Adrenal gland (tissue), 12 donors: ENCODE results near the gene MBTD1. TPM values are rescaled to one million over a fixed set of nuclear protein-coding genes. Genes with fewer than 3 reads are reported as not detected.

ENCODE experiments used
- DNase-seq, 7 donors: peaks; one replicate each; pipeline ENCODE4 v3.0.0-alpha.2; 2019 to 2020
- H3K27ac ChIP-seq, 5 donors: fragments of 200-600 bp; sonication (generic) in 4 of 5; 1 replicate in 3 of 5; 2 replicates in 2 of 5; pipeline versions ENCODE4 v1.5.1 to v1.8.0; 2016 to 2020; ENCODE audit warnings: mild to moderate bottlenecking in 1 of 5
- H3K27me3 ChIP-seq: fragments of 200-600 bp; 2 replicates; pipeline ENCODE4 v1.8.0; 2021
- H3K36me3 ChIP-seq, 2 donors: fragments of 200-600 bp; replicated peaks in 1 of 2; 1 replicate in 1 of 2; 2 replicates in 1 of 2; pipeline versions ENCODE4 v1.5.1 to v1.8.0; 2018 to 2022
- H3K4me1 ChIP-seq, 2 donors: fragments of 200-600 bp; replicated peaks in 1 of 2; 1 replicate in 1 of 2; 2 replicates in 1 of 2; pipeline versions ENCODE4 v1.5.1 to v1.8.0; 2018 to 2021
- H3K4me3 ChIP-seq, 4 donors: fragments of 200-600 bp; sonication (generic) in 3 of 4; one replicate each; pipeline ENCODE4 v1.5.1; 2016 to 2018
- H3K9me3 ChIP-seq, 3 donors: fragments of 200-600 bp; sonication (generic) in 1 of 3; replicated peaks in 1 of 3; 1 replicate in 2 of 3; 2 replicates in 1 of 3; pipeline versions ENCODE4 v1.5.1 to v1.8.0; 2016 to 2021
- CTCF ChIP-seq, 6 experiments: fragments of 450-650 bp in 4 of 6; fragments of 200-600 bp in 2 of 6; sonication (generic) in 1 of 6; IDR thresholded peaks; 1 replicate in 5 of 6; 2 replicates in 1 of 6; pipeline versions ENCODE4 v1.5.1 to v1.8.0; 2016 to 2021; ENCODE audit warnings: antibody characterized with exemption in 6 of 6, mild to moderate bottlenecking in 2 of 6, moderate library complexity in 1 of 6
- POLR2A ChIP-seq, 2 donors: fragments of 450-650 bp; IDR thresholded peaks; one replicate each; pipeline ENCODE4 v1.6.1; 2017; ENCODE audit warnings: antibody characterized with exemption in 2 of 2, mild to moderate bottlenecking in 2 of 2, moderate library complexity in 1 of 2
- whole genome bisulfite sequencing, 4 donors: extraction: QIAGEN DNeasy Blood & Tissue Kit in 2 of 4; methylation state at CpG; one replicate each; pipeline versions ENCODE4 v1.1.5 to v1.1.7; 2013 to 2017; 5-methylcytosine and 5-hydroxymethylcytosine counted together
- intact Hi-C, 2 donors: fragments of 100-400 bp; cut with DNase I; formaldehyde crosslinking; loops; one replicate each; pipeline versions ENCODE4 v1.14.1 to v1.15.0; 2022 to 2023
- polyA plus RNA-seq, 3 donors: library from polyadenylated mRNA; stranded (reverse); fragments of 200-250 nt in 2 of 3; fragments of 350-450 nt in 1 of 3; fragmentation: Illumina TruSeq in 1 of 3; extraction: RNeasy Lipid Tissue Mini Kit (QIAGEN cat#74804) in 1 of 3; gene quantifications; one replicate each; pipeline ENCODE4 v1.2.3, GENCODE V29; 2013 to 2014
- total RNA-seq, 9 donors: library from RNA; depleted of rRNA in 4 of 9; stranded (reverse); fragments of >200 nt in 4 of 9; fragments of 120-200 nt in 1 of 9; fragmentation: NEBNext Ultra II Directional in 1 of 9; extraction: Animal tissue kit (Norgen Biotek cat#: 25700) in 1 of 9; gene quantifications; one replicate each; pipeline versions ENCODE4 v1.1.0 to v1.2.4, GENCODE V29; 2013 to 2023
- donor health status: healthy with polysubstance abuse.
- donor health status: Bipolar disorder and iron deficiency.
- donor health status: DM: yes; HTN: yes; CAD: no.
- donor health status: DM: no; HTN: no; CAD: no.
- donor health status: DM: no; HTN: no; CAD: no.
- donor health status: DM: yes; HTN: yes; CAD: no.

The MBTD1 gene
- total and polyA plus RNA-seq, 12 donors = 5.5 to 20.0 (median 10.3) TPM

- WGBS, 4 donors = 87 to 91% (median 87%) methylated on average over 2 of the region's 2 CpGs
- no peak for DNase-seq
- no peaks in the 10 kb centered on the region for H3K27me3 ChIP-seq
- H3K27ac ChIP-seq = no peak overlapping the region
- no peak for TF ChIP-seq CTCF (IDR thresholded peaks at IDR 0.05)
- TF ChIP-seq POLR2A (IDR thresholded peaks at IDR 0.05) = no peak
- H3K4me3 ChIP-seq = no peak overlapping the region
- H3K36me3 ChIP-seq = peaks cover 0 to 58% of the 10 kb centered on the region in 2 donors
- intact Hi-C loops = no loop called here
- H3K9me3 ChIP-seq = no peaks in the 10 kb centered on the region
- H3K4me1 ChIP-seq = no peaks in the 10 kb centered on the region
Measured at GRCh38 chr17:51191895-51192294, 68.0 kb downstream of the MBTD1 start.

- Histone ChIP-seq H3K9me3 (no peaks in the 10 kb centered on the region), H3K4me1 (no peaks in the 10 kb centered on the region), H3K4me3 (no peak overlapping the region), H3K36me3 (peaks cover 0 to 55% of the 10 kb centered on the region in 2 donors), H3K27ac (peak overlapping the region in 1 of 5 donors; percentile 7), H3K27me3 (no peaks in the 10 kb centered on the region)
- TF ChIP-seq POLR2A (IDR thresholded peaks at IDR 0.05) (no peak), CTCF (IDR thresholded peaks at IDR 0.05) (no peak)
- 75 to 88% (median 75%) methylated on average over 1 of the region's 1 CpG for WGBS, 4 donors
- intact Hi-C loops = no loop called here
- no peak for DNase-seq
Measured at GRCh38 chr17:51189628-51190027, 70.2 kb downstream of the MBTD1 start.

GRCh38 chr17:51189162-51189561, 70.7 kb downstream of the MBTD1 start:
- H3K4me3 ChIP-seq = no peak overlapping the region
- intact Hi-C loops = no loop called here
- no peak for TF ChIP-seq POLR2A (IDR thresholded peaks at IDR 0.05)
- no peak for TF ChIP-seq CTCF (IDR thresholded peaks at IDR 0.05)
- DNase-seq = no peak
- peak overlapping the region in 1 of 5 donors; percentile 7 for H3K27ac ChIP-seq
- H3K9me3 ChIP-seq = no peaks in the 10 kb centered on the region
- no peaks in the 10 kb centered on the region for H3K27me3 ChIP-seq
- peaks cover 0 to 59% of the 10 kb centered on the region in 2 donors for H3K36me3 ChIP-seq
- no peaks in the 10 kb centered on the region for H3K4me1 ChIP-seq

- intact Hi-C loops = no loop called here
- TF ChIP-seq POLR2A (IDR thresholded peaks at IDR 0.05) (no peak), CTCF (IDR thresholded peaks at IDR 0.05) (no peak)
- Histone ChIP-seq H3K36me3 (peaks cover 0 to 60% of the 10 kb centered on the region in 2 donors), H3K9me3 (no peaks in the 10 kb centered on the region), H3K4me3 (no peak overlapping the region), H3K4me1 (no peaks in the 10 kb centered on the region), H3K27me3 (no peaks in the 10 kb centered on the region), H3K27ac (no peak overlapping the region)
- 88 to 92% (median 91%) methylated on average over 9 of the region's 9 CpGs for WGBS, 4 donors
- DNase-seq = no peak
Measured at GRCh38 chr17:51188271-51188833, 71.5 kb downstream of the MBTD1 start.
